Anterior cingulate cortex (tissue), 58 donors: ENCODE results near the gene TMEM135.
"Not testable (repeated sequence)": the region's sequence is repeated elsewhere in the genome, so short reads cannot be mapped to it uniquely, and the experiment has no call there.

Experiments used
- DNase-seq, 58 donors: peaks; one replicate each; lab custom pipeline; 2025; lab: John Stamatoyannopoulos, UW

The TMEM135 gene

GRCh38 chr11:87187930-87188329 lies 150.2 kb downstream of the TMEM135 start:
- DNase-seq, result no peak

- DNase-seq, result not testable (repeated sequence)
These were observed 150.7 kb downstream of the TMEM135 start for GRCh38 chr11:87188396-87188795.

- not testable (repeated sequence) for DNase-seq
These were observed 151.2 kb downstream of the TMEM135 start for GRCh38 chr11:87188921-87189320.

GRCh38 chr11:87190071-87190470 lies 152.3 kb downstream of the TMEM135 start:
- DNase-seq, result no peak

GRCh38 chr11:87193756-87194470 lies 156.2 kb downstream of the TMEM135 start:
- DNase-seq, result no peak

GRCh38 chr11:87194985-87195820 lies 157.5 kb downstream of the TMEM135 start:
- DNase-seq, result no peak

- DNase-seq, result no peak
These were observed 160.6 kb downstream of the TMEM135 start for GRCh38 chr11:87198266-87198881.

GRCh38 chr11:87201376-87201775 lies 163.6 kb downstream of the TMEM135 start:
- no peak for DNase-seq

- DNase-seq, result no peak
These were observed 166.3 kb downstream of the TMEM135 start for GRCh38 chr11:87203907-87204602.

- no peak for DNase-seq
These were observed 175.2 kb downstream of the TMEM135 start for GRCh38 chr11:87212891-87213290.

- DNase-seq, result no peak
These were observed 175.7 kb downstream of the TMEM135 start for GRCh38 chr11:87213444-87213843.

- DNase-seq, result no peak
These were observed 177.5 kb downstream of the TMEM135 start for GRCh38 chr11:87215236-87215635.

GRCh38 chr11:87219266-87219665 lies 181.5 kb downstream of the TMEM135 start:
- DNase-seq, result no peak

- no peak for DNase-seq
These were observed 186.1 kb downstream of the TMEM135 start for GRCh38 chr11:87223816-87224215.

GRCh38 chr11:87224486-87224885 lies 186.8 kb downstream of the TMEM135 start:
- DNase-seq, result no peak

GRCh38 chr11:87228820-87229219 lies 191.1 kb downstream of the TMEM135 start:
- DNase-seq, result no peak

- DNase-seq, result no peak
These were observed 193.3 kb downstream of the TMEM135 start for GRCh38 chr11:87230995-87231394.

GRCh38 chr11:87232320-87232719 lies 194.6 kb downstream of the TMEM135 start:
- no peak for DNase-seq

- no peak for DNase-seq
These were observed 197.6 kb downstream of the TMEM135 start for GRCh38 chr11:87235366-87235765.

GRCh38 chr11:87236368-87236767 lies 198.6 kb downstream of the TMEM135 start:
- DNase-seq, result no peak

GRCh38 chr11:87239001-87239400 lies 201.3 kb downstream of the TMEM135 start:
- no peak for DNase-seq
